SK-N-MC (cell line): ENCODE data around the gene ATP7B.
"Not testable (repeated sequence)": the region's sequence is repeated elsewhere in the genome, so short reads cannot be mapped to it uniquely, and the experiment has no call there.

ENCODE experiments used
- DNase-seq: peaks from one replicate; pipeline ENCODE4 v3.0.0-alpha.2; 2011; ENCODE audit warnings: low read depth, low spot score
- H3K27ac ChIP-seq: fragments of 200-600 bp; sonication (generic); 2 replicates; pipeline ENCODE4 v1.5.1; 2016; ENCODE audit warnings: mixed run types
- H3K36me3 ChIP-seq: fragments of 200-600 bp; sonication (generic); 2 replicates; pipeline ENCODE4 v1.6.1; 2017; ENCODE audit warnings: antibody characterized with exemption, low read length, mixed read lengths; ENCODE audit not compliant: insufficient read depth
- H3K4me3 ChIP-seq: fragments of 200-600 bp; sonication (generic); 2 replicates; pipeline ENCODE4 v1.5.1; 2016
- H3K9ac ChIP-seq: fragments of 200-600 bp; sonication (generic); 2 replicates; pipeline ENCODE4 v1.8.0; 2017; ENCODE audit warnings: mixed run types, mixed read lengths; ENCODE audit not compliant: insufficient read length
- H3K9me3 ChIP-seq: fragments of 200-600 bp; sonication (generic); 2 replicates; pipeline ENCODE4 v1.6.1; 2017; ENCODE audit warnings: low read depth, mild to moderate bottlenecking, antibody characterized with exemption, low read length, moderate library complexity, mixed read lengths
- EZH2 ChIP-seq: fragments of 200-600 bp; sonication (generic); IDR thresholded peaks from one replicate; pipeline ENCODE4 v1.6.1; 2017; ENCODE audit warnings: antibody characterized with exemption
- FOXP2 ChIP-seq: optimal IDR thresholded peaks from 2 replicates; pipeline ENCODE3; 2011; ENCODE audit warnings: mild to moderate bottlenecking, moderate library complexity; ENCODE audit not compliant: insufficient read depth; ENCODE audit errors: extremely low read length, control extremely low read depth
- POLR2AphosphoS5 ChIP-seq: IDR thresholded peaks from 2 replicates; pipeline ENCODE4 v1.6.1; 2012; ENCODE audit warnings: mild to moderate bottlenecking, low read depth, low read length, borderline replicate concordance

Gene ATP7B

GRCh38 chr13:51995677-51996551, 15.3 kb downstream of the ATP7B start:
- Histone ChIP-seq H3K4me3 (no peak overlapping the region), H3K9me3 (no peaks in the 10 kb centered on the region), H3K36me3 (no peaks in the 10 kb centered on the region), H3K27ac (no peak overlapping the region), H3K9ac (no peak overlapping the region)
- TF ChIP-seq EZH2 = no peak
- TF ChIP-seq FOXP2 = no peak
- no peak for TF ChIP-seq POLR2AphosphoS5
- DNase-seq = no peak

GRCh38 chr13:51993713-51994112, 17.5 kb downstream of the ATP7B start:
- H3K9ac ChIP-seq = peak overlapping the region; percentile 35
- no peak overlapping the region for H3K4me3 ChIP-seq
- no peaks in the 10 kb centered on the region for H3K9me3 ChIP-seq
- no peaks in the 10 kb centered on the region for H3K36me3 ChIP-seq
- TF ChIP-seq EZH2 (no peak), POLR2AphosphoS5 (no peak), FOXP2 (no peak)
- no peak for DNase-seq
- no peak overlapping the region for H3K27ac ChIP-seq

- no peak for DNase-seq
- no peaks in the 10 kb centered on the region for H3K36me3 ChIP-seq
- H3K27ac ChIP-seq = no peak overlapping the region
- no peak for TF ChIP-seq POLR2AphosphoS5
- no peak for TF ChIP-seq FOXP2
- H3K9me3 ChIP-seq = no peaks in the 10 kb centered on the region
- H3K4me3 ChIP-seq = no peak overlapping the region
- no peak overlapping the region for H3K9ac ChIP-seq
These were observed 22.1 kb downstream of the ATP7B start for GRCh38 chr13:51988988-51989618.

- not testable (repeated sequence) for DNase-seq, H3K36me3 ChIP-seq, H3K4me3 ChIP-seq, H3K9me3 ChIP-seq, H3K9ac ChIP-seq, H3K27ac ChIP-seq
These were observed 26.3 kb downstream of the ATP7B start for GRCh38 chr13:51984904-51985303.

GRCh38 chr13:51983292-51983691, 28.0 kb downstream of the ATP7B start:
- not testable (repeated sequence) for H3K9me3 ChIP-seq, DNase-seq, H3K27ac ChIP-seq, H3K36me3 ChIP-seq, H3K9ac ChIP-seq, H3K4me3 ChIP-seq

GRCh38 chr13:51981355-51981754, 29.9 kb downstream of the ATP7B start:
- Histone ChIP-seq H3K9ac (no peak overlapping the region), H3K9me3 (no peaks in the 10 kb centered on the region; the same call in 1 of the 2 replicates), H3K27ac (no peak overlapping the region), H3K36me3 (no peaks in the 10 kb centered on the region), H3K4me3 (no peak overlapping the region)
- no peak for DNase-seq
- TF ChIP-seq EZH2 (no peak), FOXP2 (no peak), POLR2AphosphoS5 (no peak)

- no peak overlapping the region for H3K27ac ChIP-seq
- no peak overlapping the region for H3K9ac ChIP-seq
- TF ChIP-seq EZH2 (no peak), FOXP2 (no peak), POLR2AphosphoS5 (no peak)
- H3K4me3 ChIP-seq = no peak overlapping the region
- no peaks in the 10 kb centered on the region for H3K36me3 ChIP-seq
- H3K9me3 ChIP-seq = no peaks in the 10 kb centered on the region; the same call in 1 of the 2 replicates
- no peak for DNase-seq
These were observed 30.3 kb downstream of the ATP7B start for GRCh38 chr13:51980908-51981307.

GRCh38 chr13:51978796-51979556, 32.3 kb downstream of the ATP7B start:
- no peak overlapping the region for H3K4me3 ChIP-seq
- TF ChIP-seq POLR2AphosphoS5 (no peak), FOXP2 (no peak), EZH2 (no peak)
- no peaks in the 10 kb centered on the region; the same call in 1 of the 2 replicates for H3K9me3 ChIP-seq
- no peak for DNase-seq
- no peaks in the 10 kb centered on the region for H3K36me3 ChIP-seq
- H3K9ac ChIP-seq = no peak overlapping the region
- H3K27ac ChIP-seq = no peak overlapping the region

GRCh38 chr13:51977625-51978024, 33.6 kb downstream of the ATP7B start:
- Histone ChIP-seq H3K9me3 (no peaks in the 10 kb centered on the region; the same call in 1 of the 2 replicates), H3K4me3 (no peak overlapping the region), H3K27ac (no peak overlapping the region), H3K36me3 (no peaks in the 10 kb centered on the region), H3K9ac (no peak overlapping the region)
- no peak for TF ChIP-seq FOXP2
- TF ChIP-seq POLR2AphosphoS5 = no peak
- TF ChIP-seq EZH2 = no peak
- DNase-seq = no peak
